Esophagus muscularis mucosa (tissue), 4 donors: ENCODE results near the gene ACTN4.

Experiments used
- EP300 ChIP-seq: sonication (generic); formaldehyde crosslinking; IDR thresholded peaks from one replicate; pipeline ENCODE4 v1.6.1; 2017; ENCODE audit warnings: antibody characterized with exemption
- POLR2A ChIP-seq: fragments of 450-650 bp; IDR thresholded peaks from one replicate; pipeline ENCODE4 v1.6.1; 2017; ENCODE audit warnings: antibody characterized with exemption, moderate library complexity, mild to moderate bottlenecking, low read depth
- TF ChIP-seq, protein P1 (sequence below), 3 experiments: fragments of 200-600 bp in 2 of 3; fragments of 450-650 bp in 1 of 3; sonication (generic) in 2 of 3; IDR thresholded peaks; one replicate each; pipeline ENCODE4 v1.5.1; 2017 to 2019; ENCODE audit warnings: antibody characterized with exemption in 3 of 3, mild to moderate bottlenecking in 2 of 3, moderate library complexity in 1 of 3

DNA sequence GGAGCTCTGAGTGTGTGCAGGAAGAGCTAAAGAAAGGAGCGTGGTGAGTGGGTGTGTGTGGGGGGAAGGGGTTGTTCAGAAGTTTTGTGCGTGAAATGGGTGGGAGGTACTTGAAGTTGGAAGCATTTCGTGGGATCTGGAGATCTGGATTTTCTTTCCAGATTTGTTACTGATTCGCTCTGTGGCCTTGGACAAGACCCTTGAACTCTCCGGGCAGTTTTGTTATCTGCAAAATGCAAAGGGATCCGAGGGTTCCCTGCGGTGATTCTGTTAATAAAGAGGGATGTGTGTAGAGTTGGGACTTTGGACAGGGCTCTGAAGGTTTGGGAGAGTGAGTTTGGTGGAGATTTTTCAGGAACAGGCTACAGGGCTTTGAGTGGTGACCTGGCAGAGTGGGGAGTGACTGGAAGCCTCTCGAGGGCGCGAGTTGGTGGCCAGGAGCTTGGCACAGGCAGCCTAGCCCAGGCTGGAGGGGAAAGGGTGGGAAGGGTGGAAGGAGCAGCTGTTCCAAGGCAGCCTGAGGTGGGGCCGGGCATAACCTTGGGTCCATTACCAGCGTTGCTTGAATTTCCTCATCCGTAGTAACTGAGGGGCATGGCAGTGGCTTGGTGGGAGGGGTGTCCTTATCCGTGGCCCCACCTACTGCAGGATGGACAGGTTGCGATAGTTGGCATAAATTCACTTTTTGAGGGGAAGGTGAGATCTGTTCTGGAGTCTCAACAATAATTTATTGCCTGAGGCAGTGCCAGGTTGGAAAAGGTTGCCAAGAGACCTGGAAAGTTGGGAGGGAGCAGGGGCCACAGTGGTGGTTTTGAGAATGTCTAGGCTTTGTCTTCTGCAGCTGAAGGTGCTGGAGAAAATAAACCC lies 2.1 kb downstream of the ACTN4 start:
- TF ChIP-seq, protein P1, sequence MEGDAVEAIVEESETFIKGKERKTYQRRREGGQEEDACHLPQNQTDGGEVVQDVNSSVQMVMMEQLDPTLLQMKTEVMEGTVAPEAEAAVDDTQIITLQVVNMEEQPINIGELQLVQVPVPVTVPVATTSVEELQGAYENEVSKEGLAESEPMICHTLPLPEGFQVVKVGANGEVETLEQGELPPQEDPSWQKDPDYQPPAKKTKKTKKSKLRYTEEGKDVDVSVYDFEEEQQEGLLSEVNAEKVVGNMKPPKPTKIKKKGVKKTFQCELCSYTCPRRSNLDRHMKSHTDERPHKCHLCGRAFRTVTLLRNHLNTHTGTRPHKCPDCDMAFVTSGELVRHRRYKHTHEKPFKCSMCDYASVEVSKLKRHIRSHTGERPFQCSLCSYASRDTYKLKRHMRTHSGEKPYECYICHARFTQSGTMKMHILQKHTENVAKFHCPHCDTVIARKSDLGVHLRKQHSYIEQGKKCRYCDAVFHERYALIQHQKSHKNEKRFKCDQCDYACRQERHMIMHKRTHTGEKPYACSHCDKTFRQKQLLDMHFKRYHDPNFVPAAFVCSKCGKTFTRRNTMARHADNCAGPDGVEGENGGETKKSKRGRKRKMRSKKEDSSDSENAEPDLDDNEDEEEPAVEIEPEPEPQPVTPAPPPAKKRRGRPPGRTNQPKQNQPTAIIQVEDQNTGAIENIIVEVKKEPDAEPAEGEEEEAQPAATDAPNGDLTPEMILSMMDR (IDR thresholded peaks at IDR 0.05), result no peak
- no peak for TF ChIP-seq POLR2A
- no peak for TF ChIP-seq EP300
